ENCODE measurements around the gene PHF24. TPM values are rescaled to one million over a fixed set of nuclear protein-coding genes. Genes with fewer than 3 reads are reported as not detected.
A peak's percentile ranks its signal among the peaks of the same experiment; 100 is the strongest.

PHF24 gene
- total RNA-seq, 2 experiments from 2014 or later: not detected

GRCh38 chr9:34988218-34989002 lies 30.3 kb downstream of the PHF24 start:
- no peak for ATAC-seq
- CTCF ChIA-PET: interaction anchor here (0.6 to 4.3 kb wide), 5 partner anchors 10 to 286 kb away, joined by 3 to 22 read pairs (median 3); no protein-coding TSS in a partner anchor
- no peaks in the 10 kb centered on the region for H3K9me3 Mint-ChIP-seq (ENCODE audit: low read depth)

DNA sequence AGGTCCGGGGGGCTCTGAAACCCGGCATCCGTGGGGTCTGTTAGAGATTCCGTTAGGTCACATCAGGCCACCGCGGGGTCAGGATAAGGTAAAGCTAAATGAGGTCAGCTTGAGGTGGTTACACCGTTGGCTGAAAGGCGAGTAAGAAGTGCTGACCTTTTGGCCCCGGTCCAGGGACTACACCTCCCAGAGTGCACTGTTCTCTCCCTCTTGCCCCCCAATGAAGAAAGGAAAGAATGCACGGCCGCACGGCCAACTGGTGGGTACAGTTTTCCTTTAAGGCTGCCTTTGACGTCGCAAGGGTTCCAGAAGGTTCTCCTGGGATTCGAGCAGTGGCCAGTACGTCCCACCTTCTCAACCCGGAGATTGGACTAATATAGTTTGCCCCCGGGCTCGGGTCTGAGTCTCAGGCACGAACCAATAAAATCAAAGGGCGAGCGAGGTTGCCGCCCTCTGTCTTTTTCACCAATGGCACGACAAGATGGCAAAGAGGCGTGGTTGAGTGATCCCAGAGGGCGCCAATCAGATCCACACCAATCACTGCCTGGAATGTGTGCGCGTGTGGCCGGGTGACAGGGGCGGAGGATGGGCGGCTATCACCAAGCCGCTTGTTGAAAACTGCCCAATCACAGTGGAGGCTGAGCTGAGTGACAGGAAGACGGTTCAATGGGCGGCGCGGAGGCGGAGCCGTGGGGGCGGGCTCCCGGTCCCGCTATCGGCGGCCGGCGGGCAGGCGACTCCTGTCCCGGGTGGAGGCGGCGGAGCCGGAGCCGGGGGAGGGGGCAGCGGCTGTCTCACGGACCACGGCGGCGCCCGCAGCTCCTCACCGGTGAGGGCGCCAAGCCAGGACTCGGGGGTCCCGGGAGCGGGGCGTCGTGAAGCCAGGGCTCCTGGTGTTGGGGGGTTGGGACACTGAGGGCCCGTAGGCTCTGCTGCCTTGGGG lies 31.2 kb downstream of the PHF24 start, which contains the start of gene DNAJB5:
Gene DNAJB5 (plus strand): TSS at position 743 of the 943 bp plus-strand sequence. CDS start 886 bp downstream, outside the sequence.
- H3K27me3 Mint-ChIP-seq: no peaks in the 10 kb centered on the region
- H3K36me3 Mint-ChIP-seq: no peaks in the 10 kb centered on the region
- peak; percentile 98 for DNase-seq
- H3K27ac Mint-ChIP-seq: peak within 1 kb of the TSS; percentile 94
- H3K9me3 Mint-ChIP-seq (ENCODE audit: low read depth): no peaks in the 10 kb centered on the region
- peak; percentile 97 for ATAC-seq
- peak within 1 kb of the TSS; percentile 90 for H3K4me3 Mint-ChIP-seq
- H3K4me1 Mint-ChIP-seq: peaks cover 44% of the 10 kb centered on the region
- CTCF ChIA-PET: interaction anchor here (0.6 to 4.3 kb wide), 7 partner anchors 11 to 615 kb away, joined by 3 to 22 read pairs (median 3); partner anchors contain the start of gene FANCG

More at GRCh38 chr9:34988218-34989002, 30.3 kb downstream of the PHF24 start:
- peak overlapping the region; percentile 94 for H3K27ac Mint-ChIP-seq
- no peaks in the 10 kb centered on the region for H3K27me3 Mint-ChIP-seq
- H3K4me3 Mint-ChIP-seq: peak overlapping the region; percentile 90
- H3K36me3 Mint-ChIP-seq: no peaks in the 10 kb centered on the region
- DNase-seq: peak; percentile 74
- H3K4me1 Mint-ChIP-seq: peaks cover 51% of the 10 kb centered on the region

DNA sequence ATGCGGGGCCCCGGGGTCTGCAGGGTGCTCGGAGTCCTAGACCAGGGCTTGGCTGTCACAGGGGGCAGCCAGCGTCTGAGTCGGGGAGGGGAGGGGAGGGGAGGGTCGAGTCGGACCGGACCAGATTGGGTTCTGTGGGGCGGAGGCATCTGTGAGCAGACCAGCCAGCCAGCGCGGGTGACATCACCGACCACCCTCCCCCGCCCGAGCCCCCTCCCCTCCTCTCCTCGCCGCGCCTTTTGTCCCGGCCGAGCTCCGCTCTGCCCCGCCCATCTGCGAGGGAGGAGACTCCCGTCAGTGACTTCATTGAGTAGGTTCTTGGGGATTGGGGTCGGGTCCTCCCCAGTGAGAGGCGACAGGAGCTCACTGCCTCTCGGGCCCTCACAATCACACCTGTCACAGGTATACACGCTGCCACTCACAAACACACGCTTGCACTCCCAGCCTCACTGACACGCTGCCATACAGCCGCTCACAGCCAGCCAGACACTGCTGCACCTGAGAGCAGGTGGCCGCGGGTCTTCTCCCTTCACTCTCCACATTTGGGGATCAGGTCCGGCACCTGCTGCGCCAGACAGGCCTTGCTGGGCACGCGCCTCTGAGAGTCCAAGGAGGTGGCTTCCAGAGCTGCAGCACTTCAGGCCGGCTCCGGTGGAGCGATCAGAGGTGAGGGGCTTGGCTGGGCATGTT lies 32.0 kb downstream of the PHF24 start:
- H3K9me3 Mint-ChIP-seq (ENCODE audit: low read depth): no peaks in the 10 kb centered on the region
- CTCF ChIA-PET: interaction anchor here (0.7 to 4.3 kb wide), 4 partner anchors 11 to 614 kb away, joined by 3 to 22 read pairs (median 4); partner anchors contain the start of gene FANCG
- DNase-seq (peak; percentile 60), ATAC-seq (no peak)
- peak overlapping the region; percentile 51 for H3K27ac Mint-ChIP-seq
- no peaks in the 10 kb centered on the region for H3K27me3 Mint-ChIP-seq
- no peaks in the 10 kb centered on the region for H3K36me3 Mint-ChIP-seq
- H3K4me1 Mint-ChIP-seq: peaks cover 41% of the 10 kb centered on the region
- H3K4me3 Mint-ChIP-seq: peak overlapping the region; percentile 90

GRCh38 chr9:34990908-34991606 lies 33.0 kb downstream of the PHF24 start:
- H3K9me3 Mint-ChIP-seq (ENCODE audit: low read depth): no peaks in the 10 kb centered on the region
- H3K27me3 Mint-ChIP-seq: no peaks in the 10 kb centered on the region
- no peak for DNase-seq
- H3K4me1 Mint-ChIP-seq: peaks cover 35% of the 10 kb centered on the region
- ATAC-seq: no peak
- H3K4me3 Mint-ChIP-seq: peak overlapping the region; percentile 37
- no peak overlapping the region for H3K27ac Mint-ChIP-seq
- H3K36me3 Mint-ChIP-seq: no peaks in the 10 kb centered on the region
- CTCF ChIA-PET: interaction anchor here (4.3 kb wide), 1 partner anchor 92 kb away, joined by 22 read pairs; no protein-coding TSS in a partner anchor

DNA sequence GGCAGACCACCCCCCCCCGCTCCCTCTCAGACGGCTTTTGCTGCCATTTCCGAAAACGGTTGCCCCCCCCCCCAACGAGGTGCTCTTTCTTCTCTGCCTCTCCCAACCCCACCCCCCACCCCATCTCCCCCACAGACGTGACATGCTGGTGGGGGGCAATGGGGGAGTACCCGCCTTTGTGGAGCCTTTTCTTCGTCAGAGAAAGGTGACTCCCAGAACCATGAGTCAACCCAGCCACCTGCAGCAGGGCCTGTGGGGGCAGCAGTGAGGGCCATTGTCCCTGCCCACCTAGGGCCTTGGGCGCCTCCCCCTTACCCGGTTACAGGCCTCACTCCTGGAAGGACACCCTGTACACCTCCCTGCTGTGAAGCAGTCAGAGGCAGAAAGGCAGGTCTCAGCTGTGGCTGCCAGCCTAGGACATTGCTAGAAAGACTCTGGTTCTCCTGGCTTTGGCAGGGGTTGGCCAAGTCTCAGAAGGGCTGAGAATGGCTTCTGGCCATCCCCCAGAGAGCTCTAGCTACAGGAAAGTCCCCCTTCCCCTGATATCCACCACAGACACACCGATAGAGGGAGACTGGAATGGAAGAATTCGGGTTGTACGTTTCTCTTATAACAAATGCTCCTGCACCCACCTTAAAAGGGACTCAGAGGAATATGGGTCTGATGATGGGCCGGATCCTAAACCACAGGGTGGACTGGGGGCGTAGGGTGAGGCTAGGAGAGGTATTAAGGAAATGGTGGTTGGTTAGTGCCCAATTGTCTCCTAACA lies 33.7 kb downstream of the PHF24 start:
- no peaks in the 10 kb centered on the region for H3K9me3 Mint-ChIP-seq (ENCODE audit: low read depth)
- H3K4me1 Mint-ChIP-seq: peaks cover 31% of the 10 kb centered on the region
- no peak for DNase-seq
- CTCF ChIA-PET: interaction anchor here (4.3 kb wide), 1 partner anchor 93 kb away, joined by 22 read pairs; no protein-coding TSS in a partner anchor
- no peaks in the 10 kb centered on the region for H3K27me3 Mint-ChIP-seq
- H3K4me3 Mint-ChIP-seq: no peak overlapping the region
- ATAC-seq: no peak
- H3K36me3 Mint-ChIP-seq: no peaks in the 10 kb centered on the region
- H3K27ac Mint-ChIP-seq: no peak overlapping the region

DNA sequence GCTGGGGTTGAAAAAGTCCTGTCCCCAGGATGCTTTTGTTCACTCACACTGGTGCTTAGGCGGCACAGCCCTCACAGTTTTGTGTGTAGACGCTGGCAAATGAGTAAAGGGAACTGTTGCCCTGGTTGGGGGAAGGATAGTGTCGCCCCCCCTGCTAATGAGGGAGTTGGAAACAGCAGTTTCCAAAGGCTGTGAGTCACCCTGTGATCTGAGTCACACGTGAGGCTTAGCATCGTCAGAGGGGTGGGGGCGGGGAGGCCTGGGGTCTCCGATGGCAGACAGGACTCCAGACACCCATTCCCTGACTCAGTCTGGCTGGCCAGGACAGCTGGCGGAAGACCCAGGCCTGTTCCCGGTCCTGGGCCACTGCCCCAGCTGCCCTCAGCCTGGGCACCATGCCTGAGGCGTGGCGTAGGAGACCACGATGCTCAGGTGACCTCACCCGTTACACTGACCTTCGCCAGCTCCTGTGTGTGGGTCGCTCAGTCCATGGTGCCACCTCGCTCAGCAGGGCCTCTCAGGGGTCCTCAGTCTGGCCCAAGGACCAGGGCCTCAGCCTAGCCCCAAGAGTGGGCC lies 34.4 kb downstream of the PHF24 start:
- CTCF ChIA-PET: interaction anchor here (2.2 kb wide), 1 partner anchor 59 kb away, joined by 7 read pairs; no protein-coding TSS in a partner anchor
- Mint-ChIP-seq H3K4me1 (peaks cover 25% of the 10 kb centered on the region), H3K36me3 (no peaks in the 10 kb centered on the region), H3K27ac (no peak overlapping the region), H3K9me3 (ENCODE audit: low read depth) (no peaks in the 10 kb centered on the region), H3K4me3 (no peak overlapping the region), H3K27me3 (no peaks in the 10 kb centered on the region)
- DNase-seq: peak; percentile 44
- ATAC-seq: no peak

- Mint-ChIP-seq H3K9me3 (ENCODE audit: low read depth) (no peaks in the 10 kb centered on the region), H3K27ac (peak overlapping the region; percentile 19), H3K4me3 (no peak overlapping the region), H3K27me3 (no peaks in the 10 kb centered on the region), H3K36me3 (no peaks in the 10 kb centered on the region), H3K4me1 (peaks cover 16% of the 10 kb centered on the region)
- CTCF ChIA-PET: interaction anchor here (1.3 to 2.9 kb wide), 5 partner anchors 9 to 110 kb away, joined by 3 to 16 read pairs (median 5); no protein-coding TSS in a partner anchor
- DNase-seq (no peak), ATAC-seq (no peak)
Observed at GRCh38 chr9:34993502-34994259, 35.6 kb downstream of the PHF24 start.

DNA sequence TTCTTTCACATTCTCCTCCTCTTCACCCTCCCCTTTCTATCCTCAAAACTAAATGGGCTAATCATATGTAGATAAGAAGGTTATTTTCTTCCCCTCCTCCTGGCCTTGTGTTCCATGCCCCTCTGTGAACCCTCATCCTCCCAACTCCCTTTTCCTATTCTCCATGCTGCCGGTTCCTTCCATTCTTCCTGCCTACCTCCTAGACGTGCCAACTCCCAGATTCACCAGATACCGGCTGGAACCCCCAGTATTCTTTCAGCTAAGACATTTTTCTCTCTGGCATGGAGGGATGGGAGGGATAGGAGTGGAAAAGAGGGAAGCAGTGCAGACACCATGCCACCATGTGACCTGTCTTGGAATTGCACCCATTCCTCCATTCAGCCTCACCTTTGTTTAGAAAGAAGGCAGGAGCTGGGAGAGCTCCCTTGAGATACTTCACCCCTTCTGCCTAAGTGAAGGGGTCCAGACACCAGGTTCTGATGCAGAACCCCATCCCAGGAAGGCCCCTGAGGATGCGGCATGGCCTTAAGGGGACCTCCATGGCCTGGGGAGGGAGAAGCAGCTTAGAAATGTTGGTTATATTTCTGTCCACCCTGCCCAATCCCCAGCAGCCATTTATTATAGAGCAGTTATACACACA lies 36.3 kb downstream of the PHF24 start:
- H3K4me3 Mint-ChIP-seq: no peak overlapping the region
- no peaks in the 10 kb centered on the region for H3K27me3 Mint-ChIP-seq
- ATAC-seq (no peak), DNase-seq (no peak)
- H3K4me1 Mint-ChIP-seq: peaks cover 15% of the 10 kb centered on the region
- CTCF ChIA-PET: interaction anchor here (1.1 to 2.9 kb wide), 7 partner anchors 10 to 109 kb away, joined by 3 to 16 read pairs (median 5); no protein-coding TSS in a partner anchor
- no peaks in the 10 kb centered on the region for H3K36me3 Mint-ChIP-seq
- no peak overlapping the region for H3K27ac Mint-ChIP-seq
- no peaks in the 10 kb centered on the region for H3K9me3 Mint-ChIP-seq (ENCODE audit: low read depth)

GRCh38 chr9:34994900-34995669 lies 37.0 kb downstream of the PHF24 start:
- DNase-seq: no peak
- H3K27ac Mint-ChIP-seq: no peak overlapping the region
- H3K9me3 Mint-ChIP-seq (ENCODE audit: low read depth): no peaks in the 10 kb centered on the region
- H3K27me3 Mint-ChIP-seq: no peaks in the 10 kb centered on the region
- CTCF ChIA-PET: interaction anchor here (1.1 to 2.9 kb wide), 7 partner anchors 10 to 108 kb away, joined by 3 to 16 read pairs (median 5); no protein-coding TSS in a partner anchor
- H3K4me1 Mint-ChIP-seq: peaks cover 14% of the 10 kb centered on the region
- no peaks in the 10 kb centered on the region for H3K36me3 Mint-ChIP-seq
- H3K4me3 Mint-ChIP-seq: no peak overlapping the region
- no peak for ATAC-seq

DNA sequence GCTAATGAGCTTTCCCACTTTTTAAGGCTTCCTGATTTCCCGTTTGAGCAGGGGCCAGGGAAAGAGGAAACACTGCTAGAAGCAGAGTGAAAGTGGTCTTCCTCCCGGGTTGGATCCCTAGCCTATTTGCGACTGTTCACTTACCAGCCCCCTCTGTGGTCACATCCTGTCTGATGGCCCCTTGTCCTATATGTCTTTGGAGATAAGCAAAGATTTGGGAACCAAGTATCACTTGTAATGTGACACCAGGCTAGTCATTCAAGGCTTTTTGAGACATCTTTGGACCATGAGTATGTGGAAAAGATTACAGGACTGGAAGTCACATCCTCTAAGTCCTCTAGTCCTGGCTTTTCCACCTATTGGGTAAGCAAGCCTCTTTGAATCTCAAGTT lies 37.6 kb downstream of the PHF24 start:
- peaks cover 12% of the 10 kb centered on the region for H3K4me1 Mint-ChIP-seq
- CTCF ChIA-PET: interaction anchor here (1.7 to 2.9 kb wide), 2 partner anchors 11 to 96 kb away, joined by 11 to 16 read pairs; no protein-coding TSS in a partner anchor
- ATAC-seq (no peak), DNase-seq (no peak)
- no peaks in the 10 kb centered on the region for H3K36me3 Mint-ChIP-seq
- H3K27me3 Mint-ChIP-seq: no peaks in the 10 kb centered on the region
- peak overlapping the region; percentile 26 for H3K27ac Mint-ChIP-seq
- no peaks in the 10 kb centered on the region for H3K9me3 Mint-ChIP-seq (ENCODE audit: low read depth)
- no peak overlapping the region for H3K4me3 Mint-ChIP-seq
